ENCODE results near the gene FUT7. TPM values are rescaled to one million over a fixed set of nuclear protein-coding genes. Genes with fewer than 3 reads are reported as not detected.

Gene FUT7
- total and polyA plus RNA-seq, 2 of the 13 experiments (the other 11 are each of a cell fraction or from before 2014, with no cell fraction given): 0.05 TPM; not detected in 1

DNA sequence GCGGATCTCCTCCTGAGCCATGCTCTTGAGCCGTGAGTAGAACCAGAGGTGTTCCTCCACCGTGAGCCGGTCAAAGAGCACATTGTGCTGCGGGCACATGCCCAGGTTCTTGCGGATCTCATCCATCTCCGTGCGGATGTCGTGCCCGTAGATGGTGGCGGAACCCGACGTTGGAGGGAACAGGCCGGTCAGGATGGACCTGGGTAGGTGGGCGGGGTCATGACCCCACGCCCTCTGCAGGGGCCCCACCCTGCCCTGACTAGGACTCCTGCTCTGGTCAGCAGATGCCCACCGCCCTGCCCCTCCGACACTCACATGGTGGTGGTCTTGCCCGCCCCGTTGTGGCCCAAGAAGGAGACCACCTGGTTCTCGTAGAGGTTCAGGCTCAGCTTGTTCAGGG lies 15.9 kb downstream of the FUT7 start (continued):
- no peak for TF ChIP-seq ZSCAN21 (CRISPR knock-in tag; IDR thresholded peaks at IDR 0.05; ENCODE audit: borderline replicate concordance)

GRCh38 chr9:137015540-137015930 lies 16.4 kb downstream of the FUT7 start:
- in situ Hi-C loops (cut with HindIII; ENCODE audit: extremely low pct_ligation_motif_present, low pct_unique_long_range_greater_than_20kb): no loop called here
- Histone ChIP-seq H3K27me3 (ENCODE audit: control insufficient read depth in 1 of 2, insufficient read depth in 2 of 2, low read length in 2 of 2) (no peaks in the 10 kb centered on the region), H3K27ac (ENCODE audit: extremely low read length, insufficient read depth, low read length) (no peak overlapping the region), H2AFZ (ENCODE audit: low read length) (no peak overlapping the region), H3K9me3 (ENCODE audit: low read length) (no peaks in the 10 kb centered on the region), H4K20me1 (ENCODE audit: insufficient read depth, low read length) (no peaks in the 10 kb centered on the region), H3K36me3 (replicated peaks in 1 of 2; ENCODE audit: control insufficient read depth in 1 of 2, insufficient read depth in 2 of 2, low read length in 2 of 2) (peaks cover 1 to 2% of the 10 kb centered on the region in 2 experiments; a peak in 1 of 5 replicates), H3K4me1 (ENCODE audit: insufficient read depth, low read length) (no peaks in the 10 kb centered on the region), H3K79me2 (ENCODE audit: insufficient read depth, low read length) (no peaks in the 10 kb centered on the region), H3K9ac (ENCODE audit: insufficient read depth, low read depth, low read length) (no peak overlapping the region), H3K4me3 (replicated peaks in 1 of 3; ENCODE audit: insufficient read depth in 1 of 3, low read depth in 2 of 3, low read length in 3 of 3) (no peak overlapping the region), H3K4me2 (ENCODE audit: low read depth, low read length) (no peak overlapping the region)
- WGBS (ENCODE audit: low lambda C conversion rate): 96% methylated on average over 12 of the region's 25 CpGs
- intact Hi-C loops (cut with micrococcal nuclease; ENCODE audit: unreplicated experiment): no loop called here
- DNase-seq (ENCODE audit: low spot score) (no peak), ATAC-seq (no peak), FAIRE-seq (no peak)
- ChIA-PET CTCF (ENCODE audit: low intra/inter-chr PET ratio, low total read pairs) (no interaction called here), POLR2A (no interaction called here)
- BruUV-seq (replicated peaks): no TSS peak
- TF ChIP-seq KIAA2018 (CRISPR knock-in tag; IDR thresholded peaks at IDR 0.05; ENCODE audit: borderline replicate concordance) (no peak), PRDM15 (CRISPR knock-in tag; IDR thresholded peaks at IDR 0.05) (no peak), SMARCE1 (IDR thresholded peaks at IDR 0.05; ENCODE audit: borderline replicate concordance) (no peak), KMT2B (CRISPR knock-in tag; IDR thresholded peaks at IDR 0.05) (no peak), CEBPG (CRISPR knock-in tag; IDR thresholded peaks at IDR 0.05) (no peak), SRY (CRISPR knock-in tag; IDR thresholded peaks at IDR 0.05) (no peak), ZNF280D (CRISPR knock-in tag; IDR thresholded peaks at IDR 0.05) (no peak)
